Activated B cell treated with CpG ODN at 0.5 μM for 24 hours (primary cell): Measurements from ENCODE around the gene SMTNL1. TPM values are rescaled to one million over a fixed set of nuclear protein-coding genes. Genes with fewer than 3 reads are reported as not detected.
"Not testable (repeated sequence)": the region's sequence is repeated elsewhere in the genome, so short reads cannot be mapped to it uniquely, and the experiment has no call there.

Experiments used
- ATAC-seq: fragments of 200-7000 bp; cut with Tn5 transposase; one replicate; pipeline ENCODE4 v1.10.0; 2021; ENCODE audit warnings: low read depth, mild to moderate bottlenecking, moderate library complexity
- CTCF ChIA-PET: fragments of 350-600 bp; sonication (Branson Sonifier 250); formaldehyde crosslinking; loops from one replicate; lab custom pipeline; 2021; ENCODE audit warnings: antibody characterized with exemption; lab: Charles Lee
- POLR2A ChIA-PET: fragments of 350-600 bp; sonication (Branson Sonifier 250); formaldehyde crosslinking; loops from one replicate; lab custom pipeline; 2021; ENCODE audit warnings: antibody characterized with exemption; lab: Charles Lee
- DNase-seq: peaks from one replicate; pipeline ENCODE4 v3.0.0; 2022
- H3K27ac Mint-ChIP-seq: one replicate; pipeline ENCODE4 v1.8.0; 2020; ENCODE audit warnings: mixed read lengths
- H3K27me3 Mint-ChIP-seq: one replicate; pipeline ENCODE4 v1.8.0; 2021; ENCODE audit warnings: mixed read lengths
- H3K36me3 Mint-ChIP-seq: one replicate; pipeline ENCODE4 v1.8.0; 2021; ENCODE audit warnings: low read depth, mixed read lengths
- H3K4me1 Mint-ChIP-seq: one replicate; pipeline ENCODE4 v1.8.0; 2021; ENCODE audit warnings: mixed read lengths
- H3K4me3 Mint-ChIP-seq: one replicate; pipeline ENCODE4 v1.8.0; 2020; ENCODE audit warnings: mild to moderate bottlenecking, mixed read lengths
- H3K9me3 Mint-ChIP-seq: one replicate; pipeline ENCODE4 v1.8.0; 2020; ENCODE audit warnings: mixed read lengths
- CTCF ChIP-seq: fragments of 200-600 bp; IDR thresholded peaks from one replicate; pipeline ENCODE4 v1.8.0; 2022; ENCODE audit warnings: antibody characterized with exemption, mild to moderate bottlenecking
- intact Hi-C: fragments of 100-400 bp; cut with micrococcal nuclease; formaldehyde crosslinking; loops from one replicate; pipeline ENCODE4 v1.15.1; 2024
- total RNA-seq: library from RNA; stranded (reverse); gene quantifications from 2 replicates; pipeline ENCODE4 v1.2.3, GENCODE V29; 2022

SMTNL1 gene
- total RNA-seq, 1 donor from 2014 or later, result not detected

- ChIA-PET CTCF (interaction anchor here (1.2 to 9.7 kb wide), 6 partner anchors 37 to 184 kb away, joined by 4 to 224 read pairs (median 18); partner anchors contain the start of genes RTN4RL2 and UBE2L6), POLR2A (interaction anchor here (0.5 to 2.2 kb wide), 15 partner anchors 16 to 995 kb away, joined by 3 to 16 read pairs (median 4); partner anchors contain the start of genes MED19, SSRP1, TMX2 and TNKS1BP1)
- H3K27me3 Mint-ChIP-seq, result no peaks in the 10 kb centered on the region
- intact Hi-C loops, result loop anchor here (1.0 kb wide), 11 partner anchors 16 to 210 kb away; partner anchors contain the start of genes CLP1, MED19, SELENOH and SLC43A1
- peak; percentile 77 for DNase-seq
- ATAC-seq, result peak; percentile 96
- peaks cover 25% of the 10 kb centered on the region for H3K4me1 Mint-ChIP-seq
- peak within 1 kb of the TSS; percentile 94 for H3K4me3 Mint-ChIP-seq
- H3K9me3 Mint-ChIP-seq, result no peaks in the 10 kb centered on the region
- H3K36me3 Mint-ChIP-seq, result peaks cover 31% of the 10 kb centered on the region
- peak within 1 kb of the TSS; percentile 90 for H3K27ac Mint-ChIP-seq
- TF ChIP-seq CTCF, result no peak
Measured at GRCh38 chr11:57530596-57531507, 6.5 kb upstream of the SMTNL1 start, which contains the start of gene TIMM10. Gene TIMM10 (minus strand): TSS chr11:57530754. CDS start chr11:57530189, 565 bp downstream.

GRCh38 chr11:57534449-57534848, 2.9 kb upstream of the SMTNL1 start:
- peaks cover 18% of the 10 kb centered on the region for H3K4me1 Mint-ChIP-seq
- ATAC-seq, H3K36me3 Mint-ChIP-seq, H3K27me3 Mint-ChIP-seq, intact Hi-C loops, DNase-seq, H3K9me3 Mint-ChIP-seq, H3K4me3 Mint-ChIP-seq, H3K27ac Mint-ChIP-seq: not testable (repeated sequence)
- ChIA-PET CTCF (interaction anchor here (1.0 kb wide), 1 partner anchor 41 kb away, joined by 3 read pairs; no protein-coding TSS in a partner anchor), POLR2A (interaction anchor here (0.7 kb wide), 1 partner anchor 261 kb away, joined by 3 read pairs; no protein-coding TSS in a partner anchor)

- DNase-seq (no peak), ATAC-seq (no peak)
- Mint-ChIP-seq H3K4me3 (no peak overlapping the region), H3K27ac (no peak overlapping the region), H3K9me3 (no peaks in the 10 kb centered on the region), H3K27me3 (no peaks in the 10 kb centered on the region), H3K36me3 (no peaks in the 10 kb centered on the region), H3K4me1 (no peaks in the 10 kb centered on the region)
- CTCF ChIA-PET, result no interaction called here
- no peak for TF ChIP-seq CTCF
- POLR2A ChIA-PET, result interaction anchor here (1.3 kb wide), 1 partner anchor 24 kb away, joined by 4 read pairs; the partner anchor contains the start of gene SLC43A1
- intact Hi-C loops, result no loop called here
Measured at GRCh38 chr11:57539342-57539741, 1.9 kb downstream of the SMTNL1 start.

- Mint-ChIP-seq H3K27me3 (no peaks in the 10 kb centered on the region), H3K4me3 (no peak overlapping the region), H3K4me1 (no peaks in the 10 kb centered on the region), H3K9me3 (no peaks in the 10 kb centered on the region), H3K36me3 (no peaks in the 10 kb centered on the region), H3K27ac (no peak overlapping the region)
- DNase-seq (no peak), ATAC-seq (no peak)
- intact Hi-C loops, result no loop called here
- TF ChIP-seq CTCF, result no peak
- POLR2A ChIA-PET, result no interaction called here
- CTCF ChIA-PET, result no interaction called here
Measured at GRCh38 chr11:57541169-57541568, 3.8 kb downstream of the SMTNL1 start.

GRCh38 chr11:57542582-57542981, 5.2 kb downstream of the SMTNL1 start:
- Mint-ChIP-seq H3K4me1 (peaks cover 10% of the 10 kb centered on the region), H3K9me3 (no peaks in the 10 kb centered on the region), H3K4me3 (no peak overlapping the region), H3K36me3 (peaks cover under 1% of the 10 kb centered on the region), H3K27me3 (no peaks in the 10 kb centered on the region), H3K27ac (no peak overlapping the region)
- CTCF ChIA-PET, result no interaction called here
- POLR2A ChIA-PET, result no interaction called here
- intact Hi-C loops, result no loop called here
- no peak for TF ChIP-seq CTCF
- DNase-seq (no peak), ATAC-seq (no peak)
